Left hindlimb (tissue), 1 donor: ENCODE data around the gene DENND1B.

Source experiments
- DNase-seq: peaks from one replicate; pipeline ENCODE4 v3.0.0-alpha.2; 2018

DENND1B gene

DNA sequence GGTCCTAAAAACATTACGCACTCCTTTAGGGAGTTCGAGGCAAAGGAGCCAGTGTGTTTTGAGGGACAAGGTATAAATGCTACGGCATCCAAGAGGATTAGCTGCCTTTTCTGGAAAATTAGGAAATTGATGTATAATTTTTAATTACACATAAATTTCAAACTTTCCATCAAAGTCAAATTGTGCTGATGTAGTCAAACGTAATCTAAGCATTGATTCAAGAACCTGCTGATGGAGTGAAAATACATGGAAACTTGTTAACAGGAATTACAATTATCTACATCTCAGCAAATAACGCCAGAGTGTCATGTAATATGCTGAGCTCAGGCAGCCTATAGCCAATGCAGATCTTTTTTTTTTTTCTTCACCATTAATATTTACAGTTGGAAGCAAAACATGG, 312.7 kb downstream of the DENND1B start:
- DNase-seq, result no peak
